Suprapubic skin (tissue), 4 donors: ENCODE measurements around the gene MGAT5. TPM values are rescaled to one million over a fixed set of nuclear protein-coding genes. Genes with fewer than 3 reads are reported as not detected.

ENCODE experiments used
- DNase-seq, 2 donors: peaks; one replicate each; pipeline ENCODE4 v3.0.0-alpha.2; 2019; ENCODE audit warnings: low spot score in 2 of 2
- H3K27ac ChIP-seq: fragments of 200-600 bp; sonication (generic); one replicate; pipeline ENCODE4 v1.5.1; 2019
- H3K27me3 ChIP-seq: fragments of 200-600 bp; sonication (generic); one replicate; pipeline ENCODE4 v1.5.1; 2019
- H3K36me3 ChIP-seq: fragments of 200-600 bp; sonication (generic); one replicate; pipeline ENCODE4 v1.5.1; 2019
- H3K4me1 ChIP-seq: fragments of 200-600 bp; sonication (generic); one replicate; pipeline ENCODE4 v1.5.1; 2019
- H3K4me3 ChIP-seq: fragments of 200-600 bp; sonication (generic); one replicate; pipeline ENCODE4 v1.5.1; 2019; ENCODE audit warnings: mild to moderate bottlenecking
- H3K9me3 ChIP-seq: fragments of 200-600 bp; sonication (generic); one replicate; pipeline ENCODE4 v1.5.1; 2019
- CTCF ChIP-seq, 2 donors: fragments of 200-600 bp in 1 of 2; fragments of 450-650 bp in 1 of 2; sonication (generic) in 1 of 2; IDR thresholded peaks; one replicate each; pipeline ENCODE4 v1.5.1; 2016 to 2019; ENCODE audit warnings: antibody characterized with exemption in 2 of 2, mild to moderate bottlenecking in 1 of 2, moderate library complexity in 1 of 2
- EP300 ChIP-seq: sonication (generic); formaldehyde crosslinking; IDR thresholded peaks from one replicate; pipeline ENCODE4 v1.6.1; 2017; ENCODE audit warnings: antibody characterized with exemption
- POLR2A ChIP-seq, 2 donors: fragments of 450-650 bp; IDR thresholded peaks; one replicate each; pipeline ENCODE4 v1.6.1; 2017; ENCODE audit warnings: antibody characterized with exemption in 2 of 2, mild to moderate bottlenecking in 2 of 2, moderate library complexity in 2 of 2
- POLR2AphosphoS5 ChIP-seq, 3 donors: sonication (generic); formaldehyde crosslinking; IDR thresholded peaks; one replicate each; pipeline ENCODE4 v1.6.1; 2017; ENCODE audit warnings: antibody characterized with exemption in 3 of 3
- WGBS: methylation state at CpG from one replicate; pipeline ENCODE4 v1.1.5; 2018; 5-methylcytosine and 5-hydroxymethylcytosine counted together
- total RNA-seq, 4 donors: library from RNA; depleted of rRNA; stranded (reverse); fragments of >200 nt; gene quantifications; one replicate each; pipeline ENCODE4 v1.1.0, GENCODE V29; 2016

The MGAT5 gene
- total RNA-seq, 4 donors from 2014 or later, result 16.9 to 42.1 (median 32.9) TPM

DNA sequence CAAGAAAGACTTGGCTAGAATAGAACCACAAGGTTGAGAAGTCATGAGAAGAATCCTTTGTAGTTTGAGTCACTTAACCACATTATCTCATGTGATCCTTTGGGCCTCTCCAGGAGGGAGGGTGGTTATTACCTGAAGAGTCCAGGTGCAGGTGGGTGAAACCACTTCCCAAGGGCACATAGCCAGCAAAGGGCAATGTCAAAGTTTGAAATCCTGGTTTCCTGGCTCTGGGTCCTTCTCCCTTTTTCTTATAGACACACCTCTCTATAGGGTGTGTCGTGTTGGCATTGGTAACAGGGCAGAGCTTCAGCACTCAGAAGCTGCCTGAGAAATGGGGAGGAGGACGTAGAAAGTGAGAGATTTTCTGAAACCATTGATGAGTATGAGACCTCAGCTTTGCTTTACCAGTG lies 137.9 kb downstream of the MGAT5 start:
- H3K36me3 ChIP-seq, result peaks cover 1% of the 10 kb centered on the region
- H3K4me1 ChIP-seq, result peaks cover 18% of the 10 kb centered on the region
- DNase-seq, result no peak
- H3K27me3 ChIP-seq, result no peaks in the 10 kb centered on the region
- WGBS, result 60% methylated on average over 2 of the region's 2 CpGs
- no peak overlapping the region for H3K27ac ChIP-seq
- H3K9me3 ChIP-seq, result no peaks in the 10 kb centered on the region
- TF ChIP-seq CTCF (IDR thresholded peaks at IDR 0.05) (no peak), POLR2AphosphoS5 (IDR thresholded peaks at IDR 0.05) (no peak), POLR2A (IDR thresholded peaks at IDR 0.05) (no peak), EP300 (no peak)
- no peak overlapping the region for H3K4me3 ChIP-seq

GRCh38 chr2:134392442-134393074 lies 138.7 kb downstream of the MGAT5 start:
- no peaks in the 10 kb centered on the region for H3K27me3 ChIP-seq
- 82% methylated on average over 7 of the region's 7 CpGs for WGBS
- H3K4me3 ChIP-seq, result no peak overlapping the region
- H3K36me3 ChIP-seq, result peaks cover 2% of the 10 kb centered on the region
- TF ChIP-seq EP300, result no peak
- TF ChIP-seq CTCF (IDR thresholded peaks at IDR 0.05), result no peak
- no peak for TF ChIP-seq POLR2A (IDR thresholded peaks at IDR 0.05)
- TF ChIP-seq POLR2AphosphoS5 (IDR thresholded peaks at IDR 0.05), result no peak
- H3K27ac ChIP-seq, result no peak overlapping the region
- no peaks in the 10 kb centered on the region for H3K9me3 ChIP-seq
- DNase-seq, result no peak
- H3K4me1 ChIP-seq, result peaks cover 18% of the 10 kb centered on the region

DNA sequence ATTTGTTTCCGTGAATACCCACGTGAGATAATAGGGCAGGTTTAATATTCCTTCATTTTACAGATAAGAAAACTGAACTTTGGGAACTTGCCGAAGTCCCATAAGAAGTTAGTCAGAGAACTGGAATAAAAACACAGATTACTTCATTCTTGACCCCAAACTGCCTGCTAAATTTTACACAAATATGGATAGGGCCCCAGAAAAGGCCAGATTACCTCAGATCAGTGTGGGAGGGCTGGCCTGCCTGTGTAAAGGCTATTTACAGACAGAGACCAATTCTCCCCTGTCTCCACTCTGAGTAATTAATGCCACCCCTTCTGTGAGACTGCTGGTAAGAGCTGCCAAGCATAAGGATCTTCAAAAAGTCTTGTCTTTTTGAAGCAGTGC lies 139.2 kb downstream of the MGAT5 start:
- Histone ChIP-seq H3K27ac (no peak overlapping the region), H3K9me3 (no peaks in the 10 kb centered on the region), H3K36me3 (peaks cover 2% of the 10 kb centered on the region), H3K4me1 (peaks cover 18% of the 10 kb centered on the region), H3K27me3 (no peaks in the 10 kb centered on the region), H3K4me3 (no peak overlapping the region)
- TF ChIP-seq POLR2AphosphoS5 (IDR thresholded peaks at IDR 0.05) (no peak), POLR2A (IDR thresholded peaks at IDR 0.05) (no peak), CTCF (IDR thresholded peaks at IDR 0.05) (no peak), EP300 (no peak)
- WGBS, result 70% methylated on average over 3 of the region's 3 CpGs
- no peak for DNase-seq

- DNase-seq, result no peak
- Histone ChIP-seq H3K9me3 (no peaks in the 10 kb centered on the region), H3K36me3 (peaks cover 2% of the 10 kb centered on the region), H3K27ac (no peak overlapping the region), H3K4me1 (peaks cover 24% of the 10 kb centered on the region), H3K27me3 (no peaks in the 10 kb centered on the region), H3K4me3 (no peak overlapping the region)
- WGBS, result 94% methylated on average over 1 of the region's 1 CpG
- TF ChIP-seq POLR2A (IDR thresholded peaks at IDR 0.05), result no peak
- no peak for TF ChIP-seq POLR2AphosphoS5 (IDR thresholded peaks at IDR 0.05)
- no peak for TF ChIP-seq CTCF (IDR thresholded peaks at IDR 0.05)
- no peak for TF ChIP-seq EP300
These were observed 141.9 kb downstream of the MGAT5 start for GRCh38 chr2:134395779-134396178.

DNA sequence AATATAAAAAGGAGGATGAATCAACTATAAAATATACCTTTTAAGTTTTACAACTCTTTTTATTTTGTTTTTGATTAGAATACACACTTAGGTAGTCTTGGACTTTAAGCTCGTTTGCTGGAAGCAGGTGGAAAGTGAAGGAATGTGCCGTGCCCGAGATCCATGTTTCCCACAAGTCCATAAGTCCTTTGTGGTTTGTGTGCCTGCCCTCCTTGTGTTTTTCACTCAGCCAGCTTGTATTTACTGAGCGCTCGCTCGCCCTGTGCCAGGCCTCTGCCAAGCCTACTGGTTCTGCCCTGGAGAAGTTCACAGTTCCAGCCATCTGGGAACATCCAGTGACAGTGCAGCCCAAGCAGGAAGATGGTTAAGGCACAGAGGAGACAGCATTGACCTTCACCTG lies 142.6 kb downstream of the MGAT5 start:
- H3K27ac ChIP-seq, result no peak overlapping the region
- no peak for TF ChIP-seq POLR2AphosphoS5 (IDR thresholded peaks at IDR 0.05)
- no peak for TF ChIP-seq CTCF (IDR thresholded peaks at IDR 0.05)
- TF ChIP-seq POLR2A (IDR thresholded peaks at IDR 0.05), result no peak
- no peak for TF ChIP-seq EP300
- peaks cover 30% of the 10 kb centered on the region for H3K4me1 ChIP-seq
- no peaks in the 10 kb centered on the region for H3K9me3 ChIP-seq
- 76% methylated on average over 6 of the region's 6 CpGs for WGBS
- H3K4me3 ChIP-seq, result no peak overlapping the region
- DNase-seq, result no peak
- H3K36me3 ChIP-seq, result peaks cover 2% of the 10 kb centered on the region
- H3K27me3 ChIP-seq, result no peaks in the 10 kb centered on the region
